ENCODE results near the gene ABL2.

DNA sequence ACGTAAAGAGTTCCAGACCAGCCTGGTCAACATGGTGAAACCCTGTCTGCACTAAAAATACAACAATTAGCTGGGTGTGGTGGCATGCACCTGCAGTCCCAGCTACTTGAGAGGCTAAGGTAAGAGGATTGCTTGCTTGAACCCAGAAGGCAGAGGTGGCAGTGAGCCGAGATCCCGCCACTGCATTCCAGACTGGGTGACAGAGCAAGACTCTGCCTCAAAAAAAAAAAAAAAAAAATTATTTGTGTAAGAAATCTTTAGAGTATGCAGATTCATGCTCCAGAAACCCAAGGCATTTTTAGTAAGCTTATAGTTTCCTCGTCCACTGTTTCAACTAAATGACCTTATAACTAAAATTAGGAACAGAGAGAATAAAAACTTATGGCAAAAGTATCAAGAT, 51.3 kb downstream of the ABL2 start:
- TF ChIP-seq POLR2A (IDR thresholded peaks at IDR 0.05; ENCODE audit: extremely low read depth, insufficient read length) = no peak
- TF ChIP-seq CTCF (IDR thresholded peaks at IDR 0.05; ENCODE audit: low read depth, low read length) = no peak
- TF ChIP-seq MYC (IDR thresholded peaks at IDR 0.05; ENCODE audit: low read depth, low read length) = no peak
- TF ChIP-seq MAX (IDR thresholded peaks at IDR 0.05; ENCODE audit: low read depth, low read length) = no peak
